Right renal pelvis (tissue), 4 donors: ENCODE measurements around the gene PTGR3. TPM values are rescaled to one million over a fixed set of nuclear protein-coding genes. Genes with fewer than 3 reads are reported as not detected.

Source experiments
- DNase-seq, 4 donors: peaks; one replicate each; pipeline ENCODE4 v3.0.0-alpha.2; 2013; ENCODE audit warnings: low read depth in 4 of 4, low spot score in 3 of 4, missing footprints in 1 of 4
- polyA plus RNA-seq, 4 donors: library from polyadenylated mRNA; unstranded; fragments of 120-200 nt; gene quantifications; one replicate each; pipeline ENCODE4 v1.2.1, GENCODE V29; 2013; ENCODE audit not compliant: insufficient read length in 4 of 4

PTGR3 gene
- polyA plus RNA-seq, 4 donors = 43.5 to 44.9 (median 43.9) TPM

GRCh38 chr18:75216212-75216910, 7.4 kb upstream of the PTGR3 start:
- no peak for DNase-seq

- no peak for DNase-seq
These were observed 6.7 kb upstream of the PTGR3 start for GRCh38 chr18:75215663-75216062.

GRCh38 chr18:75214766-75215510, 6.0 kb upstream of the PTGR3 start:
- DNase-seq = no peak

- no peak for DNase-seq
These were observed 5.4 kb upstream of the PTGR3 start for GRCh38 chr18:75214332-75214690.

GRCh38 chr18:75213611-75214331, 4.8 kb upstream of the PTGR3 start:
- DNase-seq = no peak

GRCh38 chr18:75212751-75213090, 3.8 kb upstream of the PTGR3 start:
- DNase-seq = no peak

- DNase-seq = no peak
These were observed 3.2 kb upstream of the PTGR3 start for GRCh38 chr18:75211953-75212750.

- DNase-seq = no peak
These were observed 2.6 kb upstream of the PTGR3 start for GRCh38 chr18:75211626-75211952.

GRCh38 chr18:75211002-75211621, 2.2 kb upstream of the PTGR3 start:
- DNase-seq = no peak

GRCh38 chr18:75210274-75211001, 1.5 kb upstream of the PTGR3 start, which contains the start of gene TSHZ1:
Gene TSHZ1, plus strand, starts transcription at chr18:75210797. Its CDS starts 1,080 bp downstream, at chr18:75211877.
- peak in 1 of 4 donors; percentile 81 for DNase-seq

- no peak for DNase-seq
These were observed 966 bp upstream of the PTGR3 start for GRCh38 chr18:75209951-75210258.

- no peak for DNase-seq
These were observed 157 bp downstream of the PTGR3 start for GRCh38 chr18:75208836-75209128.

- DNase-seq = no peak
These were observed 644 bp downstream of the PTGR3 start for GRCh38 chr18:75208155-75208835.

GRCh38 chr18:75207310-75208154, 1.4 kb downstream of the PTGR3 start:
- DNase-seq = no peak

- no peak for DNase-seq
These were observed 2.3 kb downstream of the PTGR3 start for GRCh38 chr18:75206452-75207309.

GRCh38 chr18:75205514-75206132, 3.3 kb downstream of the PTGR3 start:
- DNase-seq = no peak

GRCh38 chr18:75204732-75205513, 4.0 kb downstream of the PTGR3 start:
- DNase-seq = no peak
